BJ (cell line): ENCODE data around the gene TXNRD1. TPM values are rescaled to one million over a fixed set of nuclear protein-coding genes. Genes with fewer than 3 reads are reported as not detected.

Experiments
- CTCF ChIA-PET: fragments of 350-600 bp; formaldehyde crosslinking; extraction: SDS; loops from one replicate; lab custom pipeline; 2021; ENCODE audit warnings: antibody characterized with exemption, inconsistent platforms; lab: Yijun Ruan, JAX
- POLR2A ChIA-PET: fragments of 300-600 bp; sonication (Branson Sonifier 250); formaldehyde crosslinking; extraction: SDS; loops from one replicate; lab custom pipeline; 2021; ENCODE audit warnings: antibody characterized with exemption; lab: Charles Lee
- DNase-seq: peaks from one replicate; pipeline ENCODE4 v3.0.0-alpha.2; 2011; ENCODE audit warnings: low read depth
- H3K27me3 ChIP-seq: 2 replicates; pipeline ENCODE4 v1.6.0; 2011; ENCODE audit warnings: low read length; ENCODE audit not compliant: control insufficient read depth, insufficient read depth
- H3K36me3 ChIP-seq: 2 replicates; pipeline ENCODE4 v1.5.1; 2011; ENCODE audit warnings: low read length; ENCODE audit not compliant: control insufficient read depth, insufficient read depth
- H3K4me3 ChIP-seq: 2 replicates; pipeline ENCODE4 v1.5.1; 2011; ENCODE audit warnings: low read depth, mild to moderate bottlenecking, control low read depth, low read length
- polyA plus RNA-seq: library from polyadenylated mRNA; depleted of rRNA; stranded (reverse); fragments of >200 nt; gene quantifications from 2 replicates; pipeline ENCODE4 v1.2.3, GENCODE V29; 2011
- TF ChIP-seq, protein P1 (sequence below): IDR thresholded peaks from 2 replicates; pipeline ENCODE4 v1.5.1; 2011; ENCODE audit warnings: low read depth, mild to moderate bottlenecking, control low read depth, inconsistent platforms, low read length, moderate library complexity; ENCODE audit not compliant: insufficient read depth

Gene TXNRD1
- polyA plus RNA-seq, 1 experiment: 1,028 TPM

DNA sequence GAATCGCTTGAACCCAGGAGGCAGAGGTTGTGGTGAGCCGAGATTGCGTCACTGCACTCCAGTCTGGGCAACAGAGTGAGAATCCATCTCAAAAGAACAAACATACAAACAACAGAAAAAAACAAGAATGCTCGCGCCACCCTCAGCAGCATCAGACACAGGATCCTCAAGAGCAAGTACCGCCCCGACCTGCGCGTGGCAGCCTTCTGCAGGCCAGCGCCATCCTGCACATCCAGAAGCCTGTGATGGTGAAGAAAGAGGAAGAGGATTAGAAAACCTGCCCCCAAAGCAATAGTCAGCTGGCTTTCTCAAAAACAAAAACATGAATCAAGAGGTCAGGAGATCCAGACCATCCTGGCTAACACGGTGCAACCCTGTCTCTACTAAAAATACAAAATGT lies 57.9 kb downstream of the TXNRD1 start:
- Histone ChIP-seq H3K36me3 (no peaks in the 10 kb centered on the region; the same call in 1 of the 2 replicates), H3K4me3 (no peak overlapping the region), H3K27me3 (no peaks in the 10 kb centered on the region)
- CTCF ChIA-PET: interaction anchor here (2.3 kb wide), 1 partner anchor 22 kb away, joined by 4 read pairs; no protein-coding TSS in a partner anchor
- TF ChIP-seq, protein P1, sequence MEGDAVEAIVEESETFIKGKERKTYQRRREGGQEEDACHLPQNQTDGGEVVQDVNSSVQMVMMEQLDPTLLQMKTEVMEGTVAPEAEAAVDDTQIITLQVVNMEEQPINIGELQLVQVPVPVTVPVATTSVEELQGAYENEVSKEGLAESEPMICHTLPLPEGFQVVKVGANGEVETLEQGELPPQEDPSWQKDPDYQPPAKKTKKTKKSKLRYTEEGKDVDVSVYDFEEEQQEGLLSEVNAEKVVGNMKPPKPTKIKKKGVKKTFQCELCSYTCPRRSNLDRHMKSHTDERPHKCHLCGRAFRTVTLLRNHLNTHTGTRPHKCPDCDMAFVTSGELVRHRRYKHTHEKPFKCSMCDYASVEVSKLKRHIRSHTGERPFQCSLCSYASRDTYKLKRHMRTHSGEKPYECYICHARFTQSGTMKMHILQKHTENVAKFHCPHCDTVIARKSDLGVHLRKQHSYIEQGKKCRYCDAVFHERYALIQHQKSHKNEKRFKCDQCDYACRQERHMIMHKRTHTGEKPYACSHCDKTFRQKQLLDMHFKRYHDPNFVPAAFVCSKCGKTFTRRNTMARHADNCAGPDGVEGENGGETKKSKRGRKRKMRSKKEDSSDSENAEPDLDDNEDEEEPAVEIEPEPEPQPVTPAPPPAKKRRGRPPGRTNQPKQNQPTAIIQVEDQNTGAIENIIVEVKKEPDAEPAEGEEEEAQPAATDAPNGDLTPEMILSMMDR: no peak
- POLR2A ChIA-PET: no interaction called here
- DNase-seq: no peak

- POLR2A ChIA-PET: interaction anchor here (0.6 kb wide), 1 partner anchor 26 kb away, joined by 3 read pairs; no protein-coding TSS in a partner anchor
- DNase-seq: no peak
- Histone ChIP-seq H3K36me3 (no peaks in the 10 kb centered on the region; the same call in 1 of the 2 replicates), H3K4me3 (no peak overlapping the region), H3K27me3 (no peaks in the 10 kb centered on the region)
- TF ChIP-seq, protein P1: no peak
- CTCF ChIA-PET: interaction anchor here (2.3 kb wide), 1 partner anchor 24 kb away, joined by 4 read pairs; no protein-coding TSS in a partner anchor
These were observed 59.2 kb downstream of the TXNRD1 start for GRCh38 chr12:104274811-104275210.

GRCh38 chr12:104275689-104276088 lies 60.1 kb downstream of the TXNRD1 start:
- DNase-seq: no peak
- Histone ChIP-seq H3K4me3 (no peak overlapping the region), H3K36me3 (no peaks in the 10 kb centered on the region; the same call in 1 of the 2 replicates), H3K27me3 (no peaks in the 10 kb centered on the region)
- POLR2A ChIA-PET: interaction anchor here (0.6 kb wide), 1 partner anchor 25 kb away, joined by 3 read pairs; no protein-coding TSS in a partner anchor
- CTCF ChIA-PET: interaction anchor here (2.3 kb wide), 1 partner anchor 25 kb away, joined by 4 read pairs; no protein-coding TSS in a partner anchor
- TF ChIP-seq, protein P1: no peak

DNA sequence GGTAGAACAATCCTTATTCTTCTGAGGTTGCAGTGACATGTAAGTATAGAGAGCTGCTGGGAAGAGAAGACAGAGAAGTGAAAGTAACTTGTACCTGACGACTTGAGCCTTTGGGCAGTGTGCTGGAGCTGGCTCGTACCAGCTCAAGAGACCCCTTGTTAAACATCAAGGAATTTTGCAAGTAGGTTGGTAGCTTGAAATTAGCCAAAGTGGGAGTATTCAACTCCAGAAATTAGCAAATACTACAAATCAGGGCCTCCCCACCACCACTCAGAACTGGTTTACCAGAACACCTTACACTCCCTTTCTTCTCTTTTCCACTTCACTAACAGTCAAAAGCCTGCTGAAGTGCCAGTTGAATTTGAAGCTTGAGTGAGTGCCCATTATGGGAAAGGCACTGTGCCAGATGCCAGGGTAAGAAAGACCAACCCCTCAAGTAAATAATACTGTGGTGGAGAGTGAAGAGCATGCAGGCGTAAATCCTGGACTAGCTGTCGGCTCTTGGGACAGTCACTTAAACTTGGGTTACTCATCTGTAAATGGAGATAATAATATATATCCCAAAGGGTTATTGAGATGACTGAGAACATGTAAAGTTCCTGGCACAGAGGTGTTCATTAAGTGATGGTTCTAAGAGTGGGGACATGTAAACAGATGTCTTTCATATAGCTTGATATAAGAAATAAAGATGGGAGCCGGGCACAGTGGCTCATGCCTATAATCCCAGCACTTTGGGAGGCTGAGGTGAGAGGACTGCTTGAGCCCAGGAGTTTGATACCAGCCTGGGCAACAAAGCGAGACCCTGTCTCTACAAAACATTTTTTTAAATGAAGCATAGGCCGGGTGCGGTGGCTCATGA lies 60.9 kb downstream of the TXNRD1 start:
- CTCF ChIA-PET: no interaction called here
- POLR2A ChIA-PET: no interaction called here
- Histone ChIP-seq H3K4me3 (no peak overlapping the region), H3K36me3 (no peaks in the 10 kb centered on the region; the same call in 1 of the 2 replicates), H3K27me3 (no peaks in the 10 kb centered on the region)
- TF ChIP-seq, protein P1: no peak
- no peak for DNase-seq

GRCh38 chr12:104279164-104279563 lies 63.6 kb downstream of the TXNRD1 start:
- no peak overlapping the region for H3K4me3 ChIP-seq
- CTCF ChIA-PET: no interaction called here
- no peaks in the 10 kb centered on the region for H3K27me3 ChIP-seq
- TF ChIP-seq, protein P1: no peak
- no peaks in the 10 kb centered on the region for H3K36me3 ChIP-seq
- DNase-seq: no peak
- POLR2A ChIA-PET: no interaction called here
